ENCODE data around the gene NKX2-3.

Gene NKX2-3

GRCh38 chr10:99583687-99584086 is 50.9 kb downstream of the NKX2-3 start:
- DNase-seq (ENCODE audit: low read depth), result no peak
